HG03139 (cell line): ENCODE measurements around the gene HES2.
"Not testable (repeated sequence)": the region's sequence is repeated elsewhere in the genome, so short reads cannot be mapped to it uniquely, and the experiment has no call there.

Source experiments
- ATAC-seq: cut with Tn5 transposase; IDR thresholded peaks from one replicate; pipeline ENCODE4 v1.9.1; 2021; ENCODE audit not compliant: unreplicated experiment

The HES2 gene

DNA sequence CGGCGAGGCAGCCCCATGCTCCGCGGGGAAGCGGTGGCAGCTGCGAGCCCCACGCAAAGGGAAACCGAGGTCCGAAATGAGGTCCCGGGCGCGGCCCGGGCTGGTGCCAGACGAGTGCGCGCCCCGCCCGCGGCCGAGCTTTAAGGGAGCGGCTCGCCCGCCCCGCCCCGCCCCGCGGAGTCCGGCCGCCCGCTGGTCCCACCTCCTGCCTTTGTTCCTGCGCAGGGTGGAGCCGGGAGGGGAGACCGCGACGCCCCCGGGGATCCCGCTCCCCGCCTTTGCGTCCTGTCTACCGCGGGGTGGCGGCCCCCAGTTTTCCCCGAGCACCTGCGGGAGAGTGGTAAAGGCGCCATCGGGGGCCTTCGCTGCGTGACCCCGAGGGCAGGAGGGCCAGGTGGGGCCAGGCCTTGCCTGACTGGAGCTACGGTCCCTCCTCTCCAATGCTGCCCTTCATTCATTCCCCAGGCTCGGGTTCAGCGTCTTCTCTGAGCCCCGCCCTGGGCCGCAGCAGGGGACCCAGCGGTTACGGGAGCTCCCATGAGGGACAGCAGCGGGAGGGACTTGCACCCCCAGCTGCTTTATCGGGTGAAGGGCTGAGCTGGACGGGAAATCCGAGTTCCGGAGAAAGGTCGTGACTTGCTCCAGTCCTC, at the start of gene HES2:
TSS of gene HES2 (minus strand) at position 116 of the 650 bp plus-strand sequence. CDS start at position 17, 99 bp downstream.
- ATAC-seq = no peak

GRCh38 chr1:6468729-6469461, 49.2 kb upstream of the HES2 start:
- ATAC-seq = no peak

GRCh38 chr1:6467744-6468688, 48.3 kb upstream of the HES2 start:
- ATAC-seq = no peak

DNA sequence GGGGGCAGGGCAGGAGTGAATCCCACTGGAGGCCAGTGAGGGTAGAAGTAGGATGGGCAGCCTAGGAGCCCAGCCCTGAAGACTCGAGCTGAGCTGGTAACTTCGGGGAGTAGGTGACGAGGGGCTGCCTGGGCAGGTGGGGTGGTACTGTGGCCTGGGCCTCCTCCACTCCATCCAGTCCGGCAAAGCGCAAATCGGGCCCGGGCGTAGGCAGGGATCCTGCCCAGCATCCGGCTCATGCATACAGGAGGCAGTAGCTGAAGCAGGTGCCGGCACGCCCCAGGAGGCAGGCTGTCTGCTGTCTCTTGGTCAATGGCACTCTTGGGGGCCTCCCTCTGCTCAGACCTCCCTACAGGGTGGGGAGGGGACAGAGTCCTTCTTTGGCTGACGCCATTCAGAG, 47.5 kb upstream of the HES2 start:
- no peak for ATAC-seq

DNA sequence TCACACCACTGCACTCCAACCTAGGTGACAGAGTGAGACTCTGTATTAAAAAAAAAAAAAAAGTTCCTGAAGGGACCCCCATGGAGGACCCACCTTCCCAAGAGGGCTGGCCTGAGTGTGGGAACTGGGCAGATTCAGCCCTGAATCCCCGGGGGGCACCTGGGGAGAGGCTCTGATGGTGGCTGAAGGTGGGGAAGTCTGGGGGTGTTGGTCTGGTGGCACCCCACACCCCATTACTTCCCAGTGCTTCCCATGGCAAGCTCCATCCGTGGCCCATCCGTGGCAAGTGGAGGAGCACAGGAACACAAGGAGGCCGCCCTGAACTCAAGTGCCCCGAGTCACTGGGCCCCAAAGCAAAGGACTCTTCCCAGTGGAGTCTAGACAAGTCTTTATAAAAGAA, 47.0 kb upstream of the HES2 start:
- ATAC-seq = no peak

GRCh38 chr1:6466023-6466422, 46.3 kb upstream of the HES2 start, which contains the start of gene TNFRSF25:
Gene TNFRSF25 (minus strand): TSS chr1:6466173. CDS start chr1:6466107, 66 bp downstream.
- ATAC-seq = no peak

DNA sequence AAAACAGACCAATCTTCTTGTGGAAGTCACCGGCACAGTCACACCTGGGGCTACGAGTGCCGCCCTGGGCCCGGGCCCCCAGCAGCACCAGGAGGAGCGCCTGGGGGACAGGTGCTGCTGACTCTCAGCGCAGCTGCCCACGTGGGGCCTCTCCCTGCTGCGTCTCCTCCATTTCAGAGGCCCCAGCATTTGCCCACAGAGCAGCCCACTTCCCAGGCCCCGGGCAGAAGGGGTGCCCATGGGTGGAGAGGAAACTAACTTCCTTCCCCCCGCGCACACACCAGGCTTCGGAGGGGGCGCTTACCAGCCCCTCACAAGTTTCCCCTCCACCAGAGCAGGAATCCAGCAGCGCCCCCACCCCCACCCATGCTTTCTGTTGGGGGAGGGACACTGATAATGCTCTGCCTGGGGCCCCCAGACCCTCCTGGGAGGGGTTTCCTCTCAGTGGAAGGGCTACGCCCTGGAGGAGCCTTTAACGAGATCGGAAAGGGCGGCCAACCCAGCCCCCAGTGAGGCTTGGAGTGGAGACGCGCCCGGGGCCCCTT, 45.8 kb upstream of the HES2 start:
- ATAC-seq = no peak

DNA sequence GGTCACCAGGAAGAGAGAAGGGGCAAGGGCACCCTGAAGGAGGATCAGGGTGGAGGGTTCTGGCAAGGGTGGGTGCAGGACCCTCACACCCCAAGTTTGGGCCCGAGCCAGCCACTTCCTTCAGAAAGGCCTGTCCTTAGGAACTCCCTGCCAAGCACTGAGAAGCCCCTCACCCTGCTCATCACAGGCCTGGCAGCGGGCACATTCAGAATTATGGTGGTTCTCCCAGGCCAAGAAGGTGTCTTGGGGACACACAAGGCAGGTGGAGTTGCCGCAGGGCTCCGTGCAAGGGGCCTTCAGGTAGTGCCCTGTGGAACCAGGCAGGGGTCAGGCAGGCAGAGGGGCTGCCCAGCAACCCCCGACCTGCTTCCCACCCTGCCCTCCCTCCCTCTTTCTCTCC, 45.2 kb upstream of the HES2 start:
- no peak for ATAC-seq

DNA sequence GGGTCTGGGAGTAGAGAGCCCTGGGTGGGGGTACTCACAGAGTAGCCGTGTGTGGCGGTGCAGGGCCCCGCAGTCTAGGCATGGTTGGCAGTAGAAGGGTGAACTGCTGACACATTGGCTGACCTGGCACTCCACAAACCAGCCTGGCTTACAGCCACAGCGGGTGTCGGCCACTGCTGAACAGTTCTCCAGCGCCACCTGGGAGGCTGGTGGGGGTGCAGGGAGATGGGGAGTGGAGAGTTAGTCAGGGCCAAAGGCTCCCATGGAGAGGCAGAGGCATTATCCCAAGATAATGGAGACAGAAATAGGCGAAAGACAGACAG, 44.8 kb upstream of the HES2 start:
- ATAC-seq = no peak

DNA sequence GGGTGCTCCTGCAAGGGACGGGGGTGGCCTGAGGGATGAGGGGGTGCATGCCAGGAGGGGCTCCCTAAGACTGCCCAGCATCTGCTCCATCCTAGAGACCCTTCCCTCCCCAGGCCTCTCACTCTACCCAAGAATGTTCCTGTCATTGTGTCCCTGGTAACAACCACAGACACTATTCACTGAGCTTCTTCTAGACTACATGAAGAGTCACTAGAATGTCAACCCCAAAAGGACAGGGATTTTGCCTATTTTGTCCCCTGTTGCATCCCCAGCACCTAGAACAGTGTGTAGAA, 43.3 kb upstream of the HES2 start:
- ATAC-seq = no peak

GRCh38 chr1:6462412-6463119, 42.8 kb upstream of the HES2 start:
- no peak for ATAC-seq

GRCh38 chr1:6461538-6462411, 42.1 kb upstream of the HES2 start:
- no peak for ATAC-seq

GRCh38 chr1:6461051-6461530, 41.4 kb upstream of the HES2 start:
- ATAC-seq = no peak

DNA sequence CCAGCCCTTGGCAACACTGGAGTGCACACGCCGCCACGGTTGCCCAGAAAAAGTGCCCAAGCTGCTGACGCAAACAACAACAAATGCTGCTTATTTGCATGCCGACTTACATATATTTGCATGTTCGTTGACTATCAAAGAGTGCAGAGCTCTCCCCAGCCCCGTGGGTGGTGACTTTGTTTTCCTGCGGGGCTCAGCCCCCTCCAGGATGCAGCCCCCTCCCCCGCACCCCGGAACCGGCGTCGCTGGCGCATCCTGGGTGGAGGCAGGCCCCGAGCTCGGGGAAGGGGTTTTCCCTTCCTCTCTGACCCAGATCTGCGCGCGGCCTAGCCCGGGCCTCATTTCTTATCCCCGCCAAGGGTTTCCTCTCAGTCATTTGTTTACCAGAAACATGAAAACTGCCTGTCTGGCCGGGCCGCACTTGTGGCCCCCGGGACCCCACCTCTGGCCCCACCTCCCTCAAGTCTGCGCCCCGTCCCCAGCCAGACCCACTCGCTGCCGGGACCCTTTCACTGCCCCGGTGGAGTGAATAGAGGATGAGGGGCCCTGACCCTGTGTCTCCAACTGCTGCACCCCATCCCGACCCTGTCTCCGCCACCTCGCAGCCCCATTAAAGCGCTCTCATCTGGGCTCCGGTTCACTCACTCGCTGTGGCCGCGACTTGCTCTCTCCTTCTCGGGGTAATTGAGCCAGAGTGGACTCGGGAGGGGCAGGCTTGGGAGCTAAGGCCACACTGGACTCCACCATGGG, 40.8 kb upstream of the HES2 start:
- no peak for ATAC-seq

GRCh38 chr1:6459850-6460265, 40.1 kb upstream of the HES2 start:
- ATAC-seq = no peak

DNA sequence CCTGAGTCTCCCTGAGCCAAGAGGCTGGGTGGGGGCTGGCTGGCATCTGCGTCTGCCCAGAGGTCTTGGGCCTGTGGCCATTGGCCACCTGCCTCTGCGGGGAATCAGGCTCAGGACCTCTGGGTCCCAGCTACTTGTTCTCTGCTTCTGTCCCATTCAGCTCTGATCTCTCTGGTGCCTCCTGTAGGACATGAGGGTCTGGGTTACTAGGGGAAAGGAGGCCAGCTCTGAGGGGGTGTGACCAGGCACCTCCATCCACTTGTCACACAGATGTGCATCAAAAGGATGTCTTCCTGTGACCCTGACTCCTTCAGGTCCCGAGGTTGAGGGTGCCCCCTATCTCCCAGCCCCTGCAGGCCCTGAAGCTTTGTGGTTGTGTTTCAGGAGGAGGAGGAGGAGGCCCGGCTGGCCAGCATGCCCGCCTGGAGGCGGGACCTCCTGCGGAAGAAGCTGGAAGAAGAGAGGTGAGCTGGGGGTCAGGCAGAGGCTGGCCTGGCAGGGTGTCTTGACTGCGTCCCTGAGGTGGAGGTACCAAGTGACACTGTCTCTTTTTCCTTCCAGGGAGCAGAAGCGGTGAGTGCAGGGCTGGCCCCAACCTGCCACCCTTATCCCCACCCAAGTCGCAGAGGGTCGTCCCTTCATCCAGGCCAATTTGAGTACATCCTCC, 37.2 kb upstream of the HES2 start:
- no peak for ATAC-seq

DNA sequence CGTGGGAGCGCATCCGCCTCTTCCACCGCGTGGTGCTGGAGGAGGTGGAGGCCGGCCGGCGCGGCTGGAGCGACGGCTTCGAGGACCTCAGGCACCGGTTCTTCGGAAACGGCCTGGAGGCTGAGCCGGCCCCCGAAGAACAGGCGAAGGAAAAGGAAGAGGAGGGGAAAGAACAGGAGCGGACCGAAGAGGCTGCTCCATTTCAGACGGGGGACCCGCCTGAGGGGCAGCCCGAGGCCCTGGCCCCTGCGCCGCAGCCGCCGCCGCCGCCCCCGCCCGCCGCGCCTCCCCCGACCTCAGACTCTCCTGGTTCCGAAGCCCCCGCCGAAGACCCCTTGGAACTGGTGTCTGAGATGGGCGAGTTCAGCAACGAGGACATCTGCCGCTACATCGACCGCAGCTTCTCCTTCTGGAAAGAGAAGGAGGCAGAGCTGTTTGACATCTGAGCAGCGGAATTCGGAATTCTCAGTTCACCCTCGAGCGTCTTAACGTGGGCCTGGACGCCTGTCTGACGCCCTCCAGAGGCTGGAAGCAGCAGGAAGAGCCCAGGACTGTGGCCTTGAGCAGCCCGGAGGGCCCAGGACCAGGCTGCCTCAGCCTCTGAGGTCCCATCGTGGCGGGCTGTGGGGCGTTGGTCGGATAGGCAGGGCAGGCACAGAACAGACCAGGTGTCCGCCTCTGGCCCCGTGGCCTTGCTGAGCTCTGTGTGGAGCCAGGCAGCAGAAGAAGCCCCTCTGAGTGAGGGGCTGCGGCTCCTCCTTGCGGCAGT, 36.2 kb upstream of the HES2 start:
- ATAC-seq = not testable (repeated sequence)
